ENCODE data around the gene TRABD2B. TPM values are rescaled to one million over a fixed set of nuclear protein-coding genes. Genes with fewer than 3 reads are reported as not detected.

TRABD2B gene
- total RNA-seq, 3 donors from 2014 or later = 1.4 to 3.7 (median 2.3) TPM

DNA sequence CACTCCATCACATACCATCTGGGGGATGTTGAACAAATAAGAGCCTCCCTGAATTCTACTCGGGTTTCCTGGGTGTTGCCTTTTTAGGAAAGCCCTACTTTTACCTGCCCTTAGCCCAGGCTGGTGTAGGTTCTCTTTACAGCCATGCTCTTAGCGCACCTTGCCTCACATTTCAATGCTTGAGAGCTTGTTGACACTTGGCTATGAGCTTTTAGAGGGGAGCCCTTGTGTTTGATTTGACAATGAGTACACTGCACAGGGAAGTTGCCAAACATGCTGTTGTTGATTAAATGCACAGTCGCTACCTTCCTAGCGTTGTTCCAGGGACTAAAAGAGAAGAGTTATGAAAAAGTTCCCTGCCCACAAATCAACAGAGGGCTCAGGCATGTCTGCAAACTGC is 103.8 kb downstream of the TRABD2B start:
- Histone ChIP-seq H3K27me3 (no peaks in the 10 kb centered on the region), H3K36me3 (no peaks in the 10 kb centered on the region), H3K4me1 (peaks cover 0 to 6% of the 10 kb centered on the region in 2 donors), H3K9me3 (no peaks in the 10 kb centered on the region), H3K4me3 (no peak overlapping the region), H3K27ac (no peak overlapping the region)
- no peak for DNase-seq (ENCODE audit: low spot score in 2 of 2)
- intact Hi-C loops (cut with DNase I; ENCODE audit: low total_unique reads) = loop anchor here (2.0 kb wide), 1 partner anchor 195 kb away; no protein-coding TSS in a partner anchor
- TF ChIP-seq POLR2A (IDR thresholded peaks at IDR 0.05) (no peak), POLR2AphosphoS5 (IDR thresholded peaks at IDR 0.05) (no peak), CTCF (IDR thresholded peaks at IDR 0.05) (no peak)

DNA sequence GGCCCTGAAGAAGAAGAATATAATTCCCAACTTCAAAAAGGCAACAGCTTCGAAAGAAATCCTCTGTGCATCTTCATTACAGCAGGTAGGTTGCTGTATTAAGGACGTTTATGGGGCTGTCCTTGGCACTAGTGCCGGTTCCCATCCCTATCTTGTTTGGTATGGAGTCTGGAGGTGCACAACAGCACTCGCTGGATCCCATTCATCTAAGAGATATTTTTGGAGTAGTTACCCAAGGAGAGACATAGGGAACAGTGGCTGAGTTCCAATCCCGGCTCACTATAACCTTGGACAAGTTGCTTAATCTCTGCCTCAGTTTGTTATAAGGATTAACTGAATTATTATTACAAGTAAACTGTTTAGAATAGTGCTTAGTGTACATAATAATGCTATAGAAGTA is 106.4 kb downstream of the TRABD2B start:
- no peak overlapping the region for H3K27ac ChIP-seq
- no peaks in the 10 kb centered on the region for H3K36me3 ChIP-seq
- intact Hi-C loops (cut with DNase I; ENCODE audit: low total_unique reads) = no loop called here
- no peaks in the 10 kb centered on the region for H3K27me3 ChIP-seq
- TF ChIP-seq POLR2AphosphoS5 (IDR thresholded peaks at IDR 0.05) = no peak
- no peak for DNase-seq (ENCODE audit: low spot score in 2 of 2)
- no peak overlapping the region for H3K4me3 ChIP-seq
- H3K9me3 ChIP-seq = no peaks in the 10 kb centered on the region
- H3K4me1 ChIP-seq = peaks cover 0 to 6% of the 10 kb centered on the region in 2 donors

GRCh38 chr1:47888294-47888629 is 108.9 kb downstream of the TRABD2B start:
- H3K27me3 ChIP-seq = no peaks in the 10 kb centered on the region
- TF ChIP-seq CTCF (IDR thresholded peaks at IDR 0.05) (no peak), POLR2A (IDR thresholded peaks at IDR 0.05) (no peak), POLR2AphosphoS5 (IDR thresholded peaks at IDR 0.05) (no peak)
- no peaks in the 10 kb centered on the region for H3K36me3 ChIP-seq
- no peaks in the 10 kb centered on the region for H3K9me3 ChIP-seq
- no peaks in the 10 kb centered on the region for H3K4me1 ChIP-seq
- intact Hi-C loops (cut with DNase I; ENCODE audit: low total_unique reads) = no loop called here
- H3K4me3 ChIP-seq = no peak overlapping the region
- no peak for DNase-seq (ENCODE audit: low spot score in 2 of 2)
- H3K27ac ChIP-seq = no peak overlapping the region

- DNase-seq (ENCODE audit: low spot score in 2 of 2) = no peak
- no peaks in the 10 kb centered on the region for H3K27me3 ChIP-seq
- H3K4me3 ChIP-seq = no peak overlapping the region
- H3K36me3 ChIP-seq = no peaks in the 10 kb centered on the region
- no peaks in the 10 kb centered on the region for H3K9me3 ChIP-seq
- no peak overlapping the region for H3K27ac ChIP-seq
- intact Hi-C loops (cut with DNase I; ENCODE audit: low total_unique reads) = no loop called here
- H3K4me1 ChIP-seq = no peaks in the 10 kb centered on the region
- TF ChIP-seq CTCF (IDR thresholded peaks at IDR 0.05) = no peak
- no peak for TF ChIP-seq POLR2AphosphoS5 (IDR thresholded peaks at IDR 0.05)
- TF ChIP-seq POLR2A (IDR thresholded peaks at IDR 0.05) = no peak
Observed at GRCh38 chr1:47887475-47888293, 109.5 kb downstream of the TRABD2B start.

GRCh38 chr1:47887060-47887459 is 110.1 kb downstream of the TRABD2B start:
- no peaks in the 10 kb centered on the region for H3K9me3 ChIP-seq
- no peaks in the 10 kb centered on the region for H3K4me1 ChIP-seq
- intact Hi-C loops (cut with DNase I; ENCODE audit: low total_unique reads) = no loop called here
- no peak overlapping the region for H3K4me3 ChIP-seq
- H3K27ac ChIP-seq = no peak overlapping the region
- TF ChIP-seq POLR2AphosphoS5 (IDR thresholded peaks at IDR 0.05) (no peak), CTCF (IDR thresholded peaks at IDR 0.05) (no peak), POLR2A (IDR thresholded peaks at IDR 0.05) (no peak)
- H3K36me3 ChIP-seq = no peaks in the 10 kb centered on the region
- DNase-seq (ENCODE audit: low spot score in 2 of 2) = no peak
- H3K27me3 ChIP-seq = no peaks in the 10 kb centered on the region

Measured in breast epithelium (tissue), 4 donors.